ENCODE measurements around the gene RSPRY1. TPM values are rescaled to one million over a fixed set of nuclear protein-coding genes. Genes with fewer than 3 reads are reported as not detected.

The RSPRY1 gene
- total RNA-seq, 4 donors from 2014 or later: 22.4 to 30.7 (median 25.7) TPM

- no peaks in the 10 kb centered on the region for H3K9me3 ChIP-seq
- TF ChIP-seq EP300 (IDR thresholded peaks at IDR 0.05) (no peak), CTCF (IDR thresholded peaks at IDR 0.05) (no peak), POLR2A (IDR thresholded peaks at IDR 0.05; ENCODE audit: low read depth) (no peak), POLR2AphosphoS5 (IDR thresholded peaks at IDR 0.05) (no peak)
- no peaks in the 10 kb centered on the region for H3K27me3 ChIP-seq
- intact Hi-C loops (cut with DNase I): no loop called here
- H3K4me1 ChIP-seq: no peaks in the 10 kb centered on the region
- WGBS: 94% methylated on average over 12 of the region's 12 CpGs
- H3K4me3 ChIP-seq: no peak overlapping the region
- H3K36me3 ChIP-seq: peaks cover 31 to 53% (median 48%) of the 10 kb centered on the region in 4 donors
- DNase-seq (ENCODE audit: extremely low spot score): no peak
- no peak overlapping the region for H3K27ac ChIP-seq (replicated peaks in 1 of 4)
Measured at GRCh38 chr16:57204675-57205074, 18.5 kb downstream of the RSPRY1 start.

GRCh38 chr16:57208926-57209325 lies 22.8 kb downstream of the RSPRY1 start:
- WGBS: 91% methylated on average over 1 of the region's 1 CpG
- Histone ChIP-seq H3K27ac (replicated peaks in 1 of 4) (no peak overlapping the region), H3K36me3 (peaks cover 46 to 95% (median 89%) of the 10 kb centered on the region in 4 donors), H3K9me3 (no peaks in the 10 kb centered on the region), H3K27me3 (no peaks in the 10 kb centered on the region), H3K4me3 (no peak overlapping the region), H3K4me1 (no peaks in the 10 kb centered on the region)
- intact Hi-C loops (cut with DNase I): no loop called here
- no peak for DNase-seq (ENCODE audit: extremely low spot score)
- TF ChIP-seq POLR2AphosphoS5 (IDR thresholded peaks at IDR 0.05): no peak
- no peak for TF ChIP-seq CTCF (IDR thresholded peaks at IDR 0.05)
- TF ChIP-seq EP300 (IDR thresholded peaks at IDR 0.05): no peak
- TF ChIP-seq POLR2A (IDR thresholded peaks at IDR 0.05; ENCODE audit: low read depth): no peak

- Histone ChIP-seq H3K36me3 (peaks cover 54 to 99% (median 93%) of the 10 kb centered on the region in 4 donors), H3K4me1 (no peaks in the 10 kb centered on the region), H3K27me3 (no peaks in the 10 kb centered on the region), H3K9me3 (no peaks in the 10 kb centered on the region), H3K27ac (replicated peaks in 1 of 4) (no peak overlapping the region), H3K4me3 (no peak overlapping the region)
- DNase-seq (ENCODE audit: extremely low spot score): no peak
- intact Hi-C loops (cut with DNase I): no loop called here
- no peak for TF ChIP-seq CTCF (IDR thresholded peaks at IDR 0.05)
- no peak for TF ChIP-seq POLR2AphosphoS5 (IDR thresholded peaks at IDR 0.05)
- no peak for TF ChIP-seq EP300 (IDR thresholded peaks at IDR 0.05)
- TF ChIP-seq POLR2A (IDR thresholded peaks at IDR 0.05; ENCODE audit: low read depth): no peak
- 97% methylated on average over 5 of the region's 5 CpGs for WGBS
Measured at GRCh38 chr16:57209780-57210179, 23.7 kb downstream of the RSPRY1 start.

- 100% methylated on average over 1 of the region's 1 CpG for WGBS
- Histone ChIP-seq H3K27me3 (no peaks in the 10 kb centered on the region), H3K4me3 (no peak overlapping the region), H3K9me3 (peaks cover 0 to 18% (median 3%) of the 10 kb centered on the region in 4 donors), H3K36me3 (peaks cover 69 to 100% (median 97%) of the 10 kb centered on the region in 4 donors), H3K27ac (replicated peaks in 1 of 4) (no peak overlapping the region), H3K4me1 (no peaks in the 10 kb centered on the region)
- intact Hi-C loops (cut with DNase I): no loop called here
- no peak for TF ChIP-seq CTCF (IDR thresholded peaks at IDR 0.05)
- TF ChIP-seq EP300 (IDR thresholded peaks at IDR 0.05): no peak
- no peak for DNase-seq (ENCODE audit: extremely low spot score)
Measured at GRCh38 chr16:57213462-57213861, 27.3 kb downstream of the RSPRY1 start.

GRCh38 chr16:57216968-57217367 lies 30.8 kb downstream of the RSPRY1 start:
- no peaks in the 10 kb centered on the region for H3K27me3 ChIP-seq
- 90% methylated on average over 2 of the region's 2 CpGs for WGBS
- no peak for DNase-seq (ENCODE audit: extremely low spot score)
- no peaks in the 10 kb centered on the region for H3K4me1 ChIP-seq
- peaks cover 0 to 18% (median 3%) of the 10 kb centered on the region in 4 donors for H3K9me3 ChIP-seq
- intact Hi-C loops (cut with DNase I): no loop called here
- H3K27ac ChIP-seq (replicated peaks in 1 of 4): no peak overlapping the region
- peaks cover 65 to 96% (median 87%) of the 10 kb centered on the region in 4 donors for H3K36me3 ChIP-seq
- TF ChIP-seq POLR2A (IDR thresholded peaks at IDR 0.05; ENCODE audit: low read depth): no peak
- no peak for TF ChIP-seq EP300 (IDR thresholded peaks at IDR 0.05)
- TF ChIP-seq CTCF (IDR thresholded peaks at IDR 0.05): no peak
- no peak for TF ChIP-seq POLR2AphosphoS5 (IDR thresholded peaks at IDR 0.05)
- H3K4me3 ChIP-seq: no peak overlapping the region

Data from esophagus muscularis mucosa (tissue), 4 donors.